Measurements from ENCODE around the gene CADM3. TPM values are rescaled to one million over a fixed set of nuclear protein-coding genes. Genes with fewer than 3 reads are reported as not detected.

The CADM3 gene
- total and polyA plus RNA-seq, 2 of the 8 experiments (the other 6 are each of a cell fraction or from before 2014, with no cell fraction given): 8.3 to 8.5 TPM

DNA sequence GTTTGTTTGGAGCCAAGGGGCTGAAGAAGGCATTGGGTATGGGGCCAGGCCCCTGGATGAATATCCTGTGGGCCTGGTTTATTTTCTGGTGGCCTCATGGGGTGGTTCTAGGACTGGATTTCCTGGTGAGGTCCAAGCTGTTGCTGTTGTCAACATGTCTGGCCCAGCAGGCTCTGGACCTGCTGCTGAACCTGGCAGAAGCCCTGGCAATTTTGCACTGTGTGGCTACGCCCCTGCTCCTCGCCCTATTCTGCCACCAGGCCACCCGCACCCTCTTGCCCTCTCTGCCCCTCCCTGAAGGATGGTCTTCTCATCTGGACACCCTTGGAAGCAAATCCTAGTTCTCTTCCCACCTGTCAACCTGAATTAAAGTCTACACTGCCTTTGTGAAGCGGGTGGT, 34.7 kb downstream of the CADM3 start:
- Histone ChIP-seq H3K79me2 (ENCODE audit: control insufficient read depth in 1 of 2, insufficient read depth in 2 of 2, low read length in 2 of 2) (no peaks in the 10 kb centered on the region), H3K4me2 (ENCODE audit: insufficient read depth in 1 of 2, low read depth in 2 of 2, low read length in 2 of 2) (no peak overlapping the region), H3K18ac (ENCODE audit: extremely low read depth, low read length) (no peak overlapping the region), H2BK12ac (ENCODE audit: low read depth, low read length) (no peak overlapping the region), H2BK120ac (replicated peaks; ENCODE audit: low read depth, low read length) (no peak overlapping the region), H3K23ac (ENCODE audit: insufficient read length) (no peak overlapping the region), H3K4me1 (replicated peaks in 1 of 4; ENCODE audit: control insufficient read depth in 3 of 4, insufficient read depth in 4 of 4, low read length in 3 of 4) (peaks cover 2 to 4% (median 2%) of the 10 kb centered on the region in 4 experiments; a peak in 5 of 7 replicates), H4K8ac (ENCODE audit: extremely low read depth, insufficient read depth, low read length) (no peak overlapping the region), H3K4ac (replicated peaks; ENCODE audit: insufficient read length, low read depth, low read length) (no peak overlapping the region), H3K14ac (ENCODE audit: insufficient read length) (no peak overlapping the region), H4K20me1 (replicated peaks in 1 of 2; ENCODE audit: control insufficient read depth in 1 of 2, insufficient read depth in 2 of 2, low read length in 2 of 2) (no peaks in the 10 kb centered on the region), H2AFZ (ENCODE audit: low read length) (no peak overlapping the region), H3K23me2 (ENCODE audit: low read depth, low read length) (no peaks in the 10 kb centered on the region; the same call in 1 of the 2 replicates), H3K4me3 (ENCODE audit: extremely low read depth in 1 of 4, insufficient read depth in 2 of 4, low read depth in 3 of 4, low read length in 4 of 4) (no peak overlapping the region), H2AK5ac (ENCODE audit: low read depth, low read length) (no peak overlapping the region), H3K27ac (ENCODE audit: low read depth, low read length) (no peak overlapping the region), H2BK5ac (ENCODE audit: low read depth, low read length) (no peak overlapping the region), H2BK15ac (ENCODE audit: low read length) (no peak overlapping the region), H4K5ac (ENCODE audit: insufficient read length, low read depth, low read length) (no peak overlapping the region), H3K79me1 (ENCODE audit: low read depth, low read length) (no peaks in the 10 kb centered on the region), H3K9ac (replicated peaks in 1 of 4; ENCODE audit: extremely low read depth in 1 of 4, low read depth in 3 of 4, low read length in 3 of 4) (no peak overlapping the region), H2BK20ac (ENCODE audit: low read length) (no peak overlapping the region), H3K27me3 (replicated peaks in 1 of 4; ENCODE audit: control insufficient read depth in 3 of 4, extremely low read depth in 1 of 4, insufficient read depth in 3 of 4, low read length in 3 of 4) (no peaks in the 10 kb centered on the region; a peak in 1 of 7 replicates), H3K56ac (replicated peaks; ENCODE audit: insufficient read length, low read depth, low read length) (no peak overlapping the region), H4K91ac (replicated peaks; ENCODE audit: insufficient read length, low read length) (no peak overlapping the region), H3K9me3 (ENCODE audit: insufficient read depth in 2 of 2, low read depth in 1 of 2, low read length in 1 of 2) (no peaks in the 10 kb centered on the region), H3K36me3 (ENCODE audit: control insufficient read depth in 2 of 4, insufficient read depth in 4 of 4, low read length in 3 of 4) (no peaks in the 10 kb centered on the region)
- POLR2A ChIA-PET (ENCODE audit: partially characterized antibody): interaction anchor here (1.4 to 2.0 kb wide), 2 partner anchors 18 to 34 kb away, joined by 3 to 5 read pairs; no protein-coding TSS in a partner anchor
- FAIRE-seq: no peak
- WGBS, 2 experiments (ENCODE audit: extremely low coverage in 1 of 2, insufficient coverage in 1 of 2, insufficient read length in 1 of 2, insufficient replicate concordance in 2 of 2, low coverage in 1 of 2, low lambda C conversion rate in 2 of 2, missing lambda C conversion rate in 1 of 2): 84% methylated on average over 4 of the region's 4 CpGs; no CpG with 5 or more reads in 1 of the 2 experiments
- CTCF ChIA-PET (ENCODE audit: partially characterized antibody): interaction anchor here (0.9 to 26.6 kb wide), 10 partner anchors 5 to 718 kb away, joined by 3 to 660 read pairs (median 6); partner anchors contain the start of genes ACKR1 and CADM3
- no peak for DNase-seq (ENCODE audit: low read depth in 1 of 2, low spot score in 2 of 2)
- TF ChIP-seq CEBPB (IDR thresholded peaks at IDR 0.05; ENCODE audit: low read depth, low read length) (no peak), EGR1 (IDR thresholded peaks at IDR 0.05; ENCODE audit: borderline replicate concordance, low read depth, low read length) (no peak), GABPA (IDR thresholded peaks at IDR 0.05; ENCODE audit: borderline replicate concordance, insufficient read depth, low read length) (no peak)

Measured in H1 (cell line).